Immature natural killer cell (primary cell): ENCODE data around the gene RELN. TPM values are rescaled to one million over a fixed set of nuclear protein-coding genes. Genes with fewer than 3 reads are reported as not detected.

Source experiments
- DNase-seq, 3 donors: peaks; one replicate each; pipeline ENCODE4 v3.0.0; 2022; ENCODE audit warnings: mixed read lengths in 1 of 3
- H3K27ac Mint-ChIP-seq, 6 donors: one replicate each; pipeline ENCODE4 v1.8.0; 2020; ENCODE audit warnings: mixed read lengths in 6 of 6, mild to moderate bottlenecking in 5 of 6, inconsistent platforms in 4 of 6, moderate library complexity in 3 of 6
- H3K27me3 Mint-ChIP-seq, 3 donors: one replicate each; pipeline ENCODE4 v1.8.0; 2020 to 2021; ENCODE audit warnings: low read depth in 3 of 3, mild to moderate bottlenecking in 3 of 3, mixed read lengths in 3 of 3, moderate library complexity in 3 of 3, inconsistent platforms in 1 of 3
- H3K36me3 Mint-ChIP-seq, 3 donors: one replicate each; pipeline ENCODE4 v1.8.0; 2020; ENCODE audit warnings: mixed read lengths in 3 of 3, inconsistent platforms in 2 of 3, mild to moderate bottlenecking in 2 of 3
- H3K4me1 Mint-ChIP-seq, 2 donors: one replicate each; pipeline ENCODE4 v1.8.0; 2020; ENCODE audit warnings: inconsistent platforms in 2 of 2, mild to moderate bottlenecking in 2 of 2, mixed read lengths in 2 of 2, moderate library complexity in 1 of 2
- H3K4me3 Mint-ChIP-seq, 5 donors: one replicate each; pipeline ENCODE4 v1.8.0; 2020; ENCODE audit warnings: mild to moderate bottlenecking in 5 of 5, mixed read lengths in 5 of 5, inconsistent platforms in 3 of 5, moderate library complexity in 3 of 5
- H3K9me3 Mint-ChIP-seq, 6 donors: one replicate each; pipeline ENCODE4 v1.8.0; 2020; ENCODE audit warnings: mild to moderate bottlenecking in 6 of 6, mixed read lengths in 6 of 6, inconsistent platforms in 4 of 6, moderate library complexity in 3 of 6
- polyA plus RNA-seq, 3 donors: library from polyadenylated mRNA; unstranded; fragments of 300-500 nt; fragmentation: Illumina TruSeq; gene quantifications; one replicate each; pipeline ENCODE4 v1.2.3, GENCODE V29; 2021

The RELN gene
- polyA plus RNA-seq, 3 donors from 2014 or later = not detected

- Mint-ChIP-seq H3K4me1 (no peaks in the 10 kb centered on the region), H3K9me3 (no peaks in the 10 kb centered on the region), H3K27ac (no peak overlapping the region), H3K4me3 (no peak overlapping the region), H3K36me3 (no peaks in the 10 kb centered on the region), H3K27me3 (peaks cover 0 to under 1% (median 0%) of the 10 kb centered on the region in 3 donors)
- DNase-seq = no peak
These were observed 279.2 kb downstream of the RELN start for GRCh38 chr7:103710247-103710646.

- no peaks in the 10 kb centered on the region for H3K36me3 Mint-ChIP-seq
These were observed 282.7 kb downstream of the RELN start for GRCh38 chr7:103706805-103707204.

DNA sequence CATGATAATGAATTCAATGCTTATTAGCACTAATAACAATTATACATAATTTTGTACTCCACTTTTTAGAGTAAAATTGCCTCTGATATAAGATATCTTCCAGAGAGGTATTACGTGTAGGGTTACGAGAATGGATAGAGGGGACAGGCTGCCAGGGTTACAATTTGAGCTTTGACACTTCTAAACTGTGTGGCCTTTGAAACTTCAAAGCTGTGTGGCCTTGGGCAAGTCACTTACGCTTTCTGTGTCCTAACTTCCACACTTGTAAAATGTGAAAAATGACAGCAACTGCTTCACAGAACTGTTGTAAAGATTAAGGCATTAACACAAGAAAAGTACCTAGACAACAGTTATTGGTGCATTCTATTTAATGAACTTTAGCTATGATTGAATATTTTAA is 283.9 kb downstream of the RELN start:
- H3K27ac Mint-ChIP-seq = no peak overlapping the region
- H3K36me3 Mint-ChIP-seq = no peaks in the 10 kb centered on the region
- no peaks in the 10 kb centered on the region for H3K27me3 Mint-ChIP-seq
- H3K4me1 Mint-ChIP-seq = no peaks in the 10 kb centered on the region
- peaks cover 0 to 5% (median 0%) of the 10 kb centered on the region in 6 donors for H3K9me3 Mint-ChIP-seq
- H3K4me3 Mint-ChIP-seq = no peak overlapping the region
- no peak for DNase-seq

More at GRCh38 chr7:103706805-103707204, 282.7 kb downstream of the RELN start:
- no peak for DNase-seq
- no peak overlapping the region for H3K27ac Mint-ChIP-seq
- H3K4me3 Mint-ChIP-seq = no peak overlapping the region
- no peaks in the 10 kb centered on the region for H3K4me1 Mint-ChIP-seq
- H3K9me3 Mint-ChIP-seq = peaks cover 0 to 5% (median 0%) of the 10 kb centered on the region in 6 donors
- no peaks in the 10 kb centered on the region for H3K27me3 Mint-ChIP-seq

GRCh38 chr7:103704701-103705100 is 284.8 kb downstream of the RELN start:
- H3K27ac Mint-ChIP-seq = no peak overlapping the region
- H3K27me3 Mint-ChIP-seq = no peaks in the 10 kb centered on the region
- H3K9me3 Mint-ChIP-seq = peaks cover 0 to 5% (median 0%) of the 10 kb centered on the region in 6 donors
- DNase-seq = no peak
- no peaks in the 10 kb centered on the region for H3K36me3 Mint-ChIP-seq
- H3K4me3 Mint-ChIP-seq = no peak overlapping the region
- H3K4me1 Mint-ChIP-seq = no peaks in the 10 kb centered on the region

DNA sequence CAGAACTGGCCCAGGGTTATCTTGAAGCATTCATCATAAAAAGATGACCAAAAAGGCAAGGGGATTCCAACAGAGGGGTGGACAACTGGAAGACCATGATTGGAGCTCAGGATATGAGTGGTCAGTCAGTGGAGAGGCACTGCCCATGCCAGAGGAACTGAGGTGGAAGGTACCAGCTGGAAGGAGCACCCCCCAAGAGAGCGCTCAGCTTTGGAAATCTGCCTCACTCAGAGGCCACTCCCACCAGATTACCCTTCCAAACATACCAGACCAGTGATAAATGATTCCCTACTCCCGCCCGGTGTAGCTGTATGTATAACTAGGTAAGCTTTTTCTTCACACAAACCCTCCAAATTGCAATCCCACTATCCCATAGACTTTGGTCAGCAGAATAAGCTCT is 286.5 kb downstream of the RELN start:
- Mint-ChIP-seq H3K27ac (no peak overlapping the region), H3K4me1 (no peaks in the 10 kb centered on the region), H3K9me3 (peaks cover 0 to 5% (median 0%) of the 10 kb centered on the region in 6 donors), H3K4me3 (no peak overlapping the region), H3K27me3 (peaks cover 0 to 2% (median 0%) of the 10 kb centered on the region in 3 donors), H3K36me3 (no peaks in the 10 kb centered on the region)
- DNase-seq = no peak

DNA sequence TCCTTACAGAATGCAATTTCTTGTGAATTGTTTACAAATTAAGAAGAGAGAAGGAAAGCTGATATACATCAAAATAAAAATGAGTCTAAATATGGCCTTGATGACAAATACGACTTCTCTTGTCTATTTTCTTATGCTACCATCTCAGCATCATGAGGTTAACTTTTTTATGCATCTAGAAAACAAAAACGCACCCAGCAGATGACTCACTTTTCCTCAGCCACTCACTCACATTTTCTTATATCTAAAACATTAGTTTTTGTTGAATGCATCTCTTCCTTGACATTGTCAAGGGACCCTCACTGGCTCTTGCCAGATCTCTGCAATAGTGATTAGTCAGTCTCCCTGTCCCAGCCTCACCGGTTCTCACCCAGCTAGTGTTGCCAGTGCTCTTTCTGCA is 287.0 kb downstream of the RELN start:
- Mint-ChIP-seq H3K36me3 (no peaks in the 10 kb centered on the region), H3K4me3 (no peak overlapping the region), H3K4me1 (no peaks in the 10 kb centered on the region), H3K27me3 (peaks cover 0 to 2% (median 0%) of the 10 kb centered on the region in 3 donors), H3K27ac (no peak overlapping the region), H3K9me3 (peaks cover 0 to 5% (median 0%) of the 10 kb centered on the region in 6 donors)
- DNase-seq = no peak

- no peaks in the 10 kb centered on the region for H3K4me1 Mint-ChIP-seq
- H3K36me3 Mint-ChIP-seq = no peaks in the 10 kb centered on the region
- DNase-seq = no peak
- no peak overlapping the region for H3K27ac Mint-ChIP-seq
- H3K4me3 Mint-ChIP-seq = no peak overlapping the region
- peaks cover 0 to 2% (median 0%) of the 10 kb centered on the region in 6 donors for H3K9me3 Mint-ChIP-seq
- peaks cover 0 to 2% (median 2%) of the 10 kb centered on the region in 3 donors for H3K27me3 Mint-ChIP-seq
These were observed 290.4 kb downstream of the RELN start for GRCh38 chr7:103699032-103699431.

GRCh38 chr7:103698064-103698463 is 291.4 kb downstream of the RELN start:
- H3K4me3 Mint-ChIP-seq = no peak overlapping the region
- no peak for DNase-seq
- peaks cover 0 to 2% (median under 1%) of the 10 kb centered on the region in 6 donors for H3K9me3 Mint-ChIP-seq
- H3K36me3 Mint-ChIP-seq = no peaks in the 10 kb centered on the region
- no peak overlapping the region for H3K27ac Mint-ChIP-seq
- no peaks in the 10 kb centered on the region for H3K4me1 Mint-ChIP-seq
- H3K27me3 Mint-ChIP-seq = peaks cover 0 to 2% (median 2%) of the 10 kb centered on the region in 3 donors

DNA sequence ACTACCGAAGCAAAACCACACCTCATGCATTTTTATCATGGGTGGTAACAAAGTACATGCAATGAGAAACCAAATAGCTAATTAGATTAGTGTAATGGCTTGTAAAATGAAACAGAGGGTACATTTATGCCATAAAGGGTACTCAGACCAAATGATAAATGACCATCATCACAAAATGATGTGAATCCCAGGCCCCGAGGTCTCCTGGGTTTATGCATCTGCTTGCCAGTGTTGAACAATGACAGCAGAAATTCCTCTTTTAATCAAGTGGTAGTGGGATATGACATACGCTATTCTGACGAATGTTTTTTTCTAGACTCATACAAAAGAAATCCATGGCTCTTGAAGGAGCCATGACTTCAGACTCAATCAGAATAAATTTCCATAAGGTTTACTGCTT is 293.9 kb downstream of the RELN start:
- no peaks in the 10 kb centered on the region for H3K36me3 Mint-ChIP-seq
- no peak for DNase-seq
- no peak overlapping the region for H3K27ac Mint-ChIP-seq
- H3K4me3 Mint-ChIP-seq = no peak overlapping the region
- H3K9me3 Mint-ChIP-seq = peaks cover 0 to 5% (median under 1%) of the 10 kb centered on the region in 6 donors
- H3K27me3 Mint-ChIP-seq = peaks cover 0 to 2% (median 2%) of the 10 kb centered on the region in 3 donors
- H3K4me1 Mint-ChIP-seq = no peaks in the 10 kb centered on the region

DNA sequence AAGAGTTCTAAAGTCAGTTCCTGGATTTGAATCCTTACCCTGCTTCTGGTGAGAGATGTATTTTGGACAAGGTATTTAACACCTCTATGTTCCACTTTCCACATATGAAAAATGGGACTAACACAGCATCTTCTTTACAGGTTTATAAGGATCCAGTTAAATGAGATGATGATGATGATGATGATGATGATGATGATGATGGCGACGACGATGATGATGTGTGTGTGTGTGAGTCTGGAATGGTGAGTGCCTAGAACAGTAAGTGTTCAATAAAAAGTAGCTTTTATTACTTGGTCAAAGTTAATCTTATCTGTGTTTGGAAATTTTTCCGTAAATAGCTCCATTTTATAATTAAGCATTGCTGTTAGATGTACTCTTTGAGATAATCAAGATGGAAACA is 295.2 kb downstream of the RELN start:
- Mint-ChIP-seq H3K4me1 (no peaks in the 10 kb centered on the region), H3K9me3 (peaks cover 0 to 5% (median 2%) of the 10 kb centered on the region in 6 donors), H3K36me3 (no peaks in the 10 kb centered on the region), H3K27ac (no peak overlapping the region), H3K4me3 (no peak overlapping the region), H3K27me3 (peaks cover 0 to 2% (median 2%) of the 10 kb centered on the region in 3 donors)
- DNase-seq = no peak

- Mint-ChIP-seq H3K9me3 (peaks cover 0 to 5% (median 1%) of the 10 kb centered on the region in 6 donors), H3K36me3 (no peaks in the 10 kb centered on the region), H3K4me3 (no peak overlapping the region), H3K27ac (no peak overlapping the region), H3K27me3 (peaks cover 0 to 2% (median 0%) of the 10 kb centered on the region in 3 donors), H3K4me1 (no peaks in the 10 kb centered on the region)
- no peak for DNase-seq
These were observed 298.2 kb downstream of the RELN start for GRCh38 chr7:103691291-103691690.

- H3K4me1 Mint-ChIP-seq = no peaks in the 10 kb centered on the region
These were observed 299.1 kb downstream of the RELN start for GRCh38 chr7:103690242-103690974.

GRCh38 chr7:103689255-103689654 is 300.2 kb downstream of the RELN start:
- H3K4me3 Mint-ChIP-seq = no peak overlapping the region
- peaks cover 0 to 1% (median 0%) of the 10 kb centered on the region in 3 donors for H3K27me3 Mint-ChIP-seq
- H3K27ac Mint-ChIP-seq = no peak overlapping the region
- no peaks in the 10 kb centered on the region for H3K36me3 Mint-ChIP-seq
- peaks cover 0 to 9% (median 2%) of the 10 kb centered on the region in 6 donors for H3K9me3 Mint-ChIP-seq
- no peaks in the 10 kb centered on the region for H3K4me1 Mint-ChIP-seq
- no peak for DNase-seq

More at GRCh38 chr7:103690242-103690974, 299.1 kb downstream of the RELN start:
- H3K4me3 Mint-ChIP-seq = no peak overlapping the region
- peaks cover 0 to 2% (median 0%) of the 10 kb centered on the region in 3 donors for H3K27me3 Mint-ChIP-seq
- no peak for DNase-seq
- no peaks in the 10 kb centered on the region for H3K36me3 Mint-ChIP-seq
- peaks cover 0 to 9% (median 2%) of the 10 kb centered on the region in 6 donors for H3K9me3 Mint-ChIP-seq
- no peak overlapping the region for H3K27ac Mint-ChIP-seq

DNA sequence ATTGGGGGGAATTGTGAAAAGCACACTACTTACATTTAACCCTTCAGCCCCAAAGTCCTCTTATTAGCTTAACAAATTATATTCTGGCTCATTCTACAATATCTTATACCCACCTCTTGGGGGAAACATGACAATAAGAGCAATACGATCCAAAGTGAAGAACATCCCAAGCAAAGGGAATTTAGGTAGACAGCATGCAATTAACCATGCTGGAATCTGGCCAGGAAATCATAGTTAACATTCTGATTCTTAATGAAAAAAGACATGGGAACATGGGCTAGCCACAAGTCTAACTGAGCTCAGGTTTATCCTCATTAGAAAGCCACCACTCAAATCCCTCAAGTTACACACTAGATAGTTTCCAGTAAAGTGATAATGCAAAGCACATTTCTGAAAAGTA is 301.5 kb downstream of the RELN start:
- H3K27ac Mint-ChIP-seq = no peak overlapping the region
- H3K4me1 Mint-ChIP-seq = no peaks in the 10 kb centered on the region
- no peaks in the 10 kb centered on the region for H3K36me3 Mint-ChIP-seq
- H3K27me3 Mint-ChIP-seq = no peaks in the 10 kb centered on the region
- H3K9me3 Mint-ChIP-seq = peaks cover 0 to 9% (median 1%) of the 10 kb centered on the region in 6 donors
- H3K4me3 Mint-ChIP-seq = no peak overlapping the region
- DNase-seq = no peak

- H3K9me3 Mint-ChIP-seq = peaks cover 0 to 4% (median 1%) of the 10 kb centered on the region in 6 donors
- DNase-seq = no peak
- no peak overlapping the region for H3K27ac Mint-ChIP-seq
- H3K36me3 Mint-ChIP-seq = no peaks in the 10 kb centered on the region
- H3K4me1 Mint-ChIP-seq = no peaks in the 10 kb centered on the region
- H3K27me3 Mint-ChIP-seq = no peaks in the 10 kb centered on the region
- no peak overlapping the region for H3K4me3 Mint-ChIP-seq
These were observed 302.2 kb downstream of the RELN start for GRCh38 chr7:103687272-103687671.
